CD4-positive, CD25-positive, alpha-beta regulatory T cell (primary cell): ENCODE data around the gene NEIL1. TPM values are rescaled to one million over a fixed set of nuclear protein-coding genes. Genes with fewer than 3 reads are reported as not detected.

Experiments used
- ATAC-seq, 2 donors: fragments of 150-1000 bp; cut with Tn5 transposase; one replicate each; pipeline ENCODE4 v1.10.0; 2021; ENCODE audit warnings: low read depth in 2 of 2, moderate number of reproducible peaks in 2 of 2, moderate library complexity in 1 of 2
- DNase-seq, 3 donors: peaks; one replicate each; pipeline versions ENCODE4 v3.0.0 to v3.0.0-alpha.2; 2012 to 2022; ENCODE audit warnings: mixed read lengths in 1 of 3
- H3K27ac ChIP-seq: one replicate; pipeline ENCODE4 v1.7.0; 2013; ENCODE audit warnings: mild to moderate bottlenecking, low read length; ENCODE audit not compliant: insufficient read depth, poor library complexity, severe bottlenecking
- H3K27me3 ChIP-seq: one replicate; pipeline ENCODE4 v1.7.0; 2013; ENCODE audit warnings: low read length; ENCODE audit not compliant: control insufficient read depth, insufficient read depth
- H3K36me3 ChIP-seq: one replicate; pipeline ENCODE4 v1.7.0; 2013; ENCODE audit warnings: mild to moderate bottlenecking, low read length, moderate library complexity; ENCODE audit not compliant: control insufficient read depth, insufficient read depth
- H3K4me1 ChIP-seq: 2 replicates; pipeline ENCODE4 v1.7.0; 2013; ENCODE audit warnings: mild to moderate bottlenecking, low read length; ENCODE audit not compliant: insufficient read depth, control insufficient read depth, poor library complexity, severe bottlenecking
- H3K4me3 ChIP-seq: one replicate; pipeline ENCODE4 v1.7.0; 2013; ENCODE audit warnings: low read depth, mild to moderate bottlenecking, low read length, moderate library complexity
- H3K9me3 ChIP-seq, 2 experiments: 1 replicate in 1 of 2; 2 replicates in 1 of 2; pipeline ENCODE4 v1.7.0; 2013; ENCODE audit warnings: low read length in 2 of 2, mild to moderate bottlenecking in 1 of 2, moderate library complexity in 1 of 2; ENCODE audit not compliant: control insufficient read depth in 2 of 2
- H3K27ac Mint-ChIP-seq, 3 donors: one replicate each; pipeline ENCODE4 v1.8.0; 2020 to 2022; ENCODE audit warnings: mild to moderate bottlenecking in 3 of 3, mixed read lengths in 3 of 3, moderate library complexity in 2 of 3
- H3K27me3 Mint-ChIP-seq: one replicate; pipeline ENCODE4 v1.8.0; 2022; ENCODE audit warnings: mild to moderate bottlenecking, mixed read lengths
- H3K36me3 Mint-ChIP-seq: one replicate; pipeline ENCODE4 v1.8.0; 2020; ENCODE audit warnings: mixed read lengths
- H3K4me1 Mint-ChIP-seq, 4 donors: one replicate each; pipeline ENCODE4 v1.8.0; 2020 to 2022; ENCODE audit warnings: mixed read lengths in 4 of 4, mild to moderate bottlenecking in 1 of 4
- H3K4me3 Mint-ChIP-seq, 4 donors: one replicate each; pipeline ENCODE4 v1.8.0; 2020 to 2022; ENCODE audit warnings: mild to moderate bottlenecking in 4 of 4, mixed read lengths in 4 of 4, moderate library complexity in 3 of 4
- H3K9me3 Mint-ChIP-seq, 7 donors: one replicate each; pipeline ENCODE4 v1.8.0; 2020 to 2022; ENCODE audit warnings: mixed read lengths in 7 of 7, mild to moderate bottlenecking in 3 of 7, moderate library complexity in 2 of 7
- polyA plus RNA-seq, 4 donors: library from polyadenylated mRNA; unstranded; fragments of 300-500 nt; fragmentation: Illumina TruSeq; gene quantifications; one replicate each; pipeline ENCODE4 v1.2.3, GENCODE V29; 2021
- total RNA-seq: library from RNA; stranded (reverse); gene quantifications from one replicate; pipeline ENCODE4 v1.2.3, GENCODE V29; 2022

NEIL1 gene
- total and polyA plus RNA-seq, 5 donors from 2014 or later = 1.1 to 23.7 (median 1.6) TPM

- Mint-ChIP-seq H3K4me3 (no peak overlapping the region), H3K27me3 (no peaks in the 10 kb centered on the region), H3K36me3 (peaks cover 13% of the 10 kb centered on the region), H3K4me1 (peaks cover 9 to 26% (median 20%) of the 10 kb centered on the region in 4 donors), H3K9me3 (no peaks in the 10 kb centered on the region), H3K27ac (no peak overlapping the region)
- Histone ChIP-seq H3K4me3 (no peak overlapping the region), H3K9me3 (no peaks in the 10 kb centered on the region), H3K36me3 (peaks cover 41% of the 10 kb centered on the region), H3K27me3 (no peaks in the 10 kb centered on the region), H3K27ac (no peak overlapping the region), H3K4me1 (peaks cover 22% of the 10 kb centered on the region)
- DNase-seq (no peak), ATAC-seq (no peak)
Measured at GRCh38 chr15:75364881-75365280, 18.0 kb downstream of the NEIL1 start.

GRCh38 chr15:75366163-75366562, 19.3 kb downstream of the NEIL1 start:
- H3K9me3 Mint-ChIP-seq = no peaks in the 10 kb centered on the region
- Histone ChIP-seq H3K4me1 (peaks cover 22% of the 10 kb centered on the region), H3K27ac (no peak overlapping the region), H3K27me3 (no peaks in the 10 kb centered on the region), H3K36me3 (peaks cover 45% of the 10 kb centered on the region), H3K4me3 (no peak overlapping the region), H3K9me3 (no peaks in the 10 kb centered on the region)
- peak overlapping the region in 1 of 3 donors; percentile 95 for H3K27ac Mint-ChIP-seq
- H3K4me1 Mint-ChIP-seq = peaks cover 9 to 24% (median 19%) of the 10 kb centered on the region in 4 donors
- ATAC-seq (no peak), DNase-seq (no peak)
- H3K27me3 Mint-ChIP-seq = no peaks in the 10 kb centered on the region
- H3K4me3 Mint-ChIP-seq = peak overlapping the region in 1 of 4 donors; percentile 44
- H3K36me3 Mint-ChIP-seq = peaks cover 13% of the 10 kb centered on the region

- H3K4me1 ChIP-seq = peaks cover 22% of the 10 kb centered on the region
- H3K36me3 ChIP-seq = peaks cover 51% of the 10 kb centered on the region
- DNase-seq = no peak
- H3K4me3 ChIP-seq = no peak overlapping the region
- no peaks in the 10 kb centered on the region for H3K9me3 ChIP-seq
- H3K27ac ChIP-seq = peak overlapping the region; percentile 96
- H3K9me3 Mint-ChIP-seq = no peaks in the 10 kb centered on the region
- no peak for ATAC-seq
- H3K27me3 ChIP-seq = no peaks in the 10 kb centered on the region
- H3K4me1 Mint-ChIP-seq = peaks cover 9 to 24% (median 19%) of the 10 kb centered on the region in 4 donors
- peaks cover 13% of the 10 kb centered on the region for H3K36me3 Mint-ChIP-seq
- peak overlapping the region; percentile 91 to 98 (median 92) for H3K4me3 Mint-ChIP-seq
- peak overlapping the region; percentile 58 to 95 (median 94) for H3K27ac Mint-ChIP-seq
- no peaks in the 10 kb centered on the region for H3K27me3 Mint-ChIP-seq
Measured at GRCh38 chr15:75367006-75367405, 20.2 kb downstream of the NEIL1 start.

- Mint-ChIP-seq H3K27me3 (no peaks in the 10 kb centered on the region), H3K27ac (peak overlapping the region; percentile 84 to 95 (median 94)), H3K4me1 (peaks cover 9 to 24% (median 19%) of the 10 kb centered on the region in 4 donors), H3K9me3 (no peaks in the 10 kb centered on the region), H3K4me3 (peak overlapping the region; percentile 91 to 98 (median 92)), H3K36me3 (peaks cover 13% of the 10 kb centered on the region)
- Histone ChIP-seq H3K4me1 (peaks cover 22% of the 10 kb centered on the region), H3K36me3 (peaks cover 55% of the 10 kb centered on the region), H3K9me3 (no peaks in the 10 kb centered on the region), H3K27me3 (no peaks in the 10 kb centered on the region), H3K4me3 (peak overlapping the region; percentile 70), H3K27ac (peak overlapping the region; percentile 96)
- ATAC-seq (no peak), DNase-seq (no peak)
Measured at GRCh38 chr15:75367406-75367912, 20.6 kb downstream of the NEIL1 start.

- Mint-ChIP-seq H3K4me1 (peaks cover 9 to 24% (median 21%) of the 10 kb centered on the region in 4 donors), H3K9me3 (no peaks in the 10 kb centered on the region), H3K36me3 (peaks cover 13% of the 10 kb centered on the region), H3K27ac (peak within 1 kb of the TSS; percentile 95 to 98 (median 97)), H3K27me3 (no peaks in the 10 kb centered on the region), H3K4me3 (peak within 1 kb of the TSS; percentile 91 to 98 (median 92))
- ATAC-seq (peak; percentile 89 to 90), DNase-seq (peak; percentile 84 to 96 (median 89))
- H3K36me3 ChIP-seq = peaks cover 56% of the 10 kb centered on the region
- H3K27ac ChIP-seq = peak within 1 kb of the TSS; percentile 96
- no peaks in the 10 kb centered on the region for H3K27me3 ChIP-seq
- peak within 1 kb of the TSS; percentile 88 for H3K4me3 ChIP-seq
- H3K4me1 ChIP-seq = peaks cover 22% of the 10 kb centered on the region
- no peaks in the 10 kb centered on the region for H3K9me3 ChIP-seq
Measured at GRCh38 chr15:75367913-75368688, 21.3 kb downstream of the NEIL1 start, which contains the start of gene MAN2C1. Gene MAN2C1, minus strand, starts transcription at chr15:75368607. Its CDS starts 24 bp downstream, at chr15:75368583.

- Mint-ChIP-seq H3K27ac (peak overlapping the region; percentile 95 to 98 (median 97)), H3K4me1 (peaks cover 9 to 27% (median 21%) of the 10 kb centered on the region in 4 donors), H3K4me3 (peak overlapping the region; percentile 91 to 98 (median 92)), H3K36me3 (peaks cover 13% of the 10 kb centered on the region), H3K27me3 (no peaks in the 10 kb centered on the region), H3K9me3 (no peaks in the 10 kb centered on the region)
- Histone ChIP-seq H3K27me3 (no peaks in the 10 kb centered on the region), H3K27ac (peak overlapping the region; percentile 96), H3K36me3 (peaks cover 57% of the 10 kb centered on the region), H3K4me3 (peak overlapping the region; percentile 88), H3K9me3 (no peaks in the 10 kb centered on the region), H3K4me1 (peaks cover 22% of the 10 kb centered on the region)
- ATAC-seq (no peak), DNase-seq (peak in 2 of 3 donors; percentile 34 to 65)
Measured at GRCh38 chr15:75368689-75369239, 21.9 kb downstream of the NEIL1 start.

- Mint-ChIP-seq H3K27me3 (no peaks in the 10 kb centered on the region), H3K9me3 (no peaks in the 10 kb centered on the region), H3K36me3 (peaks cover 12% of the 10 kb centered on the region), H3K4me3 (peak overlapping the region; percentile 32 to 94 (median 91)), H3K4me1 (peaks cover 9 to 31% (median 26%) of the 10 kb centered on the region in 4 donors), H3K27ac (peak overlapping the region in 2 of 3 donors; percentile 95 to 98)
- Histone ChIP-seq H3K4me1 (peaks cover 22% of the 10 kb centered on the region), H3K27me3 (no peaks in the 10 kb centered on the region), H3K27ac (peak overlapping the region; percentile 16), H3K9me3 (no peaks in the 10 kb centered on the region), H3K36me3 (peaks cover 56% of the 10 kb centered on the region), H3K4me3 (no peak overlapping the region)
- ATAC-seq (no peak), DNase-seq (no peak)
Measured at GRCh38 chr15:75369897-75370581, 23.2 kb downstream of the NEIL1 start.
